Stimulated activated CD4-positive, alpha-beta T cell treated with anti-CD3 and anti-CD28 coated beads, Interleukin-4, amount 100 ng/mL, for 1 hour (primary cell): ENCODE results near the gene ZMYND11.
A peak's percentile ranks its signal among the peaks of the same experiment; 100 is the strongest.
"Not testable (repeated sequence)": the region's sequence is repeated elsewhere in the genome, so short reads cannot be mapped to it uniquely, and the experiment has no call there.

Experiments used
- DNase-seq: peaks from one replicate; pipeline ENCODE4 v3.0.0-alpha.2; 2020

Gene ZMYND11

GRCh38 chr10:134247-135131 lies 766 bp upstream of the ZMYND11 start:
- peak; percentile 43 for DNase-seq

GRCh38 chr10:135601-136464 lies 578 bp downstream of the ZMYND11 start:
- DNase-seq = peak; percentile 68

DNA sequence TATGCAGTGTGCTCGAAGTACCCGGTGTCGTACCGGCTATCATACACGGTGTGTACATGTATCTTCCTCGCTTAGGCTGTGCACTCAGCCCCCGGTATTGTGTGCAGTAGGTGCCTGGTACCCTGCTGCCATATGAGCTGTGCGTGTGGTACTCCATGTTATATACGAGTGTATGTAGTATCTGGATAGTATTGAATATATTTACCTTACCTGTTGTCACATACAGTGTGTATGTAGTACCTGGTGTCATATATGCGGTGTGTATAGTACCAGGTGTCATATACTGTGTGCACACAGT lies 1.2 kb downstream of the ZMYND11 start:
- no peak for DNase-seq

GRCh38 chr10:137031-137430 lies 1.8 kb downstream of the ZMYND11 start:
- DNase-seq = peak; percentile 44

DNA sequence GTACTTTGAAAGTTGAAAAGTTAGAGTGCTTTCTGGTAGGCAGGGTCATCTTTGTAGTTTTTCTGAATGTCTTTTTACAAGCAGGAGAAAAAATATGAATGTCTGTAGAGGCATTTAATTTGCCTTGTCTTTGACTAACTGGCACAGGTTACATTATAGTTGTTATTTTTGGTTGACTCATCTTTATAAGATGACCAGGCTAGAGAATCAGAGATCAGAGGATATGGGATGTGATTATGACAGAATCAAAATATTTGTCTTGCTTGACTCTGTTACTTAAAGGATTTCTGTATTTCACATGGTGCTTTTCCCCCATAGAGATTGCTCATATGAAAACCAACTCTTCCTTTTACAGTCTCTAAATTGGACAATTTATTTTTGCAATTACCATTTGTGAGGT lies 2.4 kb downstream of the ZMYND11 start:
- no peak for DNase-seq

- no peak for DNase-seq
These were observed 7.1 kb downstream of the ZMYND11 start for GRCh38 chr10:142371-142770.

DNA sequence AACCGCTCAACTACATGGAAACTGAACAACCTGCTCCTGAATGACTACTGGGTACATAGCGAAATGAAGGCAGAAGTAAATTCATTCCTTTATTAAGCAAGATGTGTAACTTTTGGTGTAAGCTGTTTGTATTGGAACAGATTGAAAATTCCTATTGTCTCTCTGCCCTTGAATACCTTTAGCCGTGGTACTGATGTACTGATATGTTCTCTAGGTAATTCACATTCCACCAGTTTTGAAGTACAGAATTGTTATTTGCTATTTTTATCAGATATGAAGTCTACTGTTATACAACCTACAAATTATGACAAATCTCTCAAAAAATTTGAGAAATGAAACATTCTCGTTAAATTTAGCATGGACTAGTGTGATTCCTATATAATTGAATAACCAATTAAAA lies 17.7 kb downstream of the ZMYND11 start:
- no peak for DNase-seq

GRCh38 chr10:154348-154747 lies 19.1 kb downstream of the ZMYND11 start:
- DNase-seq = no peak

- DNase-seq = no peak
These were observed 32.1 kb downstream of the ZMYND11 start for GRCh38 chr10:167383-167782.

DNA sequence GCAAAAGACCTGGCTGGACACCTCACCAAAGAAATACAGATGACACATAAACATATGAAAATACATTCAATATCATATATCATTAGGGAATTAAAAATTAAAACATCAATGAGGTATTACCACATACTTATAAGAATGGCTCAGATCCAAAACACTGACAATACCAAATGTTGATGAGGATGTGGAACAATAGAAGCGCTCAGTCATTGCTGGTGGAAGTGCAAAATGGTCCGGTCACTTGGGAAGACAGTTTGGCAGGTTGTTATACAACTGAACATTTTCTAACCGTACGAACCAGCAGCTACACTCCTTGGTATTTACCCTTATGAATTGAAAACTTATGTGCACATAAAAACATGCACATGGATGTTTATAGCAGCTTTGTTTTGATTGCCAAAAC lies 38.5 kb downstream of the ZMYND11 start:
- no peak for DNase-seq

- DNase-seq = no peak
These were observed 41.4 kb downstream of the ZMYND11 start for GRCh38 chr10:176677-177076.

DNA sequence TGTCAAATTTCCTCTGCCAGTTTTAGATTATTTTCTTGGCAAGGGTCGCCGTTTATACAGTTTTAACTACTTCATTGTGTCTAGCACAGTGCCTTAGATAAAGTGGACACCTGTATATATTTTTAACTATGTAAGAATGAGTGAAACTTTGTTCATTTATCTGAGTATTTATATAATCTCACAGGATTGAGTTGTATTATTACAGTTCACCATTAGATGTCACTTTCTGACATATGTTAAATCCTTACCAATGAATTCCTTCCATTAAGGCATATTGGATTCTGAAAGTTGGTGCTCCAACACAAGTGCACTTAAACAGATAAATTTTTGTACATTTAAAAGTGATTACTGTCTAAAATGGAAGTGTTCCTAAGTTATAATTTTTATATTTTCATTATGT lies 43.0 kb downstream of the ZMYND11 start:
- no peak for DNase-seq

DNA sequence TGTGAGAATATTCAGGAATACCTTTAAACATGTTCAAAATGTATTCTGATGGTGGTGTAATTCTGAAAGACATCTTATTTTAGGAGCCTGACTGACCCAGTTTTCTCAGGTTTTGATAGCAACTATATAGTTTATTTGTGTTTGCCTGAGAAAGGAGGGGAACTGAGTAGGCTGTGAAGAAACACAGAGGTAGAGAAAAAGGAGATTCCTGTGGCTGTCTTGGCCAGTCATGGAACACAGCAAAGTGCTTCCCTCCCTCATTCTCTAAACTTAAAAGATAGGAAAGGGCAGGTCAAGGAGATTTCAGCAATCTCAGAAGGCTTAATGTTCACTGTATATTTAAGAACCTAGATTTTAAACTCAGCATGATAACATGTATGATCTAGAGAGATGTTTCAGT lies 43.5 kb downstream of the ZMYND11 start:
- DNase-seq = no peak

DNA sequence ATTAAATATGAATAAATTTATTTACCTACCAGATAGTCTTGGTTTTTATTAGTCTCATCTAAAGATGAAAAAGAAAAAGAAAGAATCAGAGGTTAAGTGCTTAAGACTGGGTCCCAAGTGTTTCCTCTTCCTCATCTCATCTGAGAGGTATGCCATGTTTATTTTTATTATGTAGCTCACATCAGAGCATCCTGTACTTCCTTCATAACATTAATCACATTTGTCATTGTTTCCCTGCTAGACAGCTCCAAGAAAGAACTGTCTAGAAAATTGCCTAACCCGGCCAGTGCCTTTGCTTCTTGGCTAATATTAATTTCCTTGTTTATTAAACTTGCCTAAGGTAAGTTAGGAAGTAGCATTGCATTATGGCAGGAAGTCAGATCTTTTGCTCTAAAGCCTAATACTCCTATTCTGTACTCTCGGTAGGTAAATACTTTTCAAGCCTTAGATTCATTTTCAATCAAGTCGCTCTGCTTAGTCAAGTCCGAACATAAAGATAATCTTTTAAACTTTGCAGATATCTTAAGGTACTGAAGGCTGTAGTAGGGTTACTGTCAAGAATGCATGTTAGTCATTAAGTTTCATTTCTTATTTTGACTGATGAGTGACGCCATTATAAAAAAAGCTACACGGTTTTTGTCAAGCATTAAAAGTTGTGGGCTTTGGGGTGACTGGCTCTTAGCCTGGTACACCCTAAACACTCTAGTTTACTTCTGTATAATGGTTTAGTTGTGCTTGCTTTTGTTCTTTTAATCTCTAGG lies 47.4 kb downstream of the ZMYND11 start:
- no peak for DNase-seq

DNA sequence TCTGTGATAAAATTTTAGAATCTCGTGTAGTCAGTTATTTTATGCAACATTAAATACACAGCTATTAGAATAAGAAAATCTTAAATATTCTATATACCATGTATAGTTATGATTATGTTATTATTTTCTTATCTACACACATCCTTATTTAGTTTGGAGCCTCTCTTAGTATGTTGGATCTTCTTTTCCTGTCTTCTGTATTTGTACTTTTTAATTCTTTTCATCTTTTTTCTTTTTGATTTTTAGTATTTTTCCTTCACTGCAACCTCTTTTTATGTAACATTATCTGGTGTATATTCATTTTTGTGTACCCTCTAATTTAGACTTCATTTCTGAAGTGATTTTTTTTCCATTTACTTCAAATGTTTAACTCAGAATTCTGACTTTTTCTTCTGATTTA lies 48.9 kb downstream of the ZMYND11 start:
- no peak for DNase-seq

DNA sequence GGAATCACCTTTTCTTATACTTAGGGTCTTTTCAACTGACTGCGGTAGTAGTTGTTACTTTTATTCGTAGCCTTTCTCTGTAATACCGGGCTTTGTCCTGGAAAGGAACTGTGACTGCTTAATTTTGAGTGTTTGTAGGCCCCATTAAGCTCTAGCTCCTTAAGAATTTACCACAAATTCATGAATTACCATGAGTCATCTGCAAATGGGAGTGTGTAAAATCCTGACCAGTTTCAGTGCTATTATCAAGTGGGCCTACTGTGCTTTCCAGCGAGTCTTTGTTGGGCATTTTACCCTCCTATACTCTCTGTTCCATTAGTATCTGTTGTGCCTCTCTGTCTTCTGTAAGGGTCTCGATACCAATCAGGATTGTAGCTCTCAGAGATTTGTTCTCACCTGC lies 49.7 kb downstream of the ZMYND11 start:
- no peak for DNase-seq

- DNase-seq = not testable (repeated sequence)
These were observed 50.3 kb downstream of the ZMYND11 start for GRCh38 chr10:185571-185970.

GRCh38 chr10:186911-187310 lies 51.7 kb downstream of the ZMYND11 start:
- DNase-seq = no peak

DNA sequence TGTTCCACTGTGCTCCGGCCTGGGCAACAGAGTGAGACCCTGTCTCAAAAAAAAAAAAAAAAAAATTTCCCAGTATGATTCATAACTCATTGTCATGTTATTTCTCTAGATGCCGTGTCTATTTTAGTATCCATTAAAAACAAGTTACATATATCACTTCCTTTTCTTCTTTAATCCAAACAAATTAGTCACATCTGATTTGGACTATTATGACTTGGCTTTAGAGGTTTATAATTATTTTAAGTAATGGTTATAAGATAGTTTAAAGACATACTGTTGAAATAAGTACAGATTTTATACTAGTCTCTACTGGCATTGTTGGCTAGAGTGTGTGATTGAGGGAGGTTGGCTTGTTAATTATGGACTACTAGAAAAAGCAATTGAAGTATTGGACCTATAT lies 53.3 kb downstream of the ZMYND11 start:
- DNase-seq = no peak

DNA sequence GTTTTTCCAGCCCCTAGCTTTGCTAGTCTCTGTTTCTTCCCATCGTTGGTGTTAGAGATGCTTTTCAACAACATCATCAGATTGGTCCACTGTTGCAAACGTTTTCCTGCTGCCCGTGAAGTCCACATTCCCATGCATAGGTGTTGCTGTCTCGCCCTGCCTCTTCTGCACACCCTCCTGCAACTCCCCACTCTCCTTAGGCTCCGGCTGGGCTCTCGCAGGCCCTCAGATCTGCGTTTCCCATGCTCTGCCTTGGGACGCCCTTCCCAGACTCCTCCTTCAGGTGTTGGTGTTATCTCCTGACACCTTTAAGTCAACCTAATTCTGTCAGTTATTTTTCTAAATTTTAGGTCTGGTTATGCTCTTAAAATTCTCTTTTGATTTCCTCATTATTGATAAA lies 55.0 kb downstream of the ZMYND11 start:
- no peak for DNase-seq

DNA sequence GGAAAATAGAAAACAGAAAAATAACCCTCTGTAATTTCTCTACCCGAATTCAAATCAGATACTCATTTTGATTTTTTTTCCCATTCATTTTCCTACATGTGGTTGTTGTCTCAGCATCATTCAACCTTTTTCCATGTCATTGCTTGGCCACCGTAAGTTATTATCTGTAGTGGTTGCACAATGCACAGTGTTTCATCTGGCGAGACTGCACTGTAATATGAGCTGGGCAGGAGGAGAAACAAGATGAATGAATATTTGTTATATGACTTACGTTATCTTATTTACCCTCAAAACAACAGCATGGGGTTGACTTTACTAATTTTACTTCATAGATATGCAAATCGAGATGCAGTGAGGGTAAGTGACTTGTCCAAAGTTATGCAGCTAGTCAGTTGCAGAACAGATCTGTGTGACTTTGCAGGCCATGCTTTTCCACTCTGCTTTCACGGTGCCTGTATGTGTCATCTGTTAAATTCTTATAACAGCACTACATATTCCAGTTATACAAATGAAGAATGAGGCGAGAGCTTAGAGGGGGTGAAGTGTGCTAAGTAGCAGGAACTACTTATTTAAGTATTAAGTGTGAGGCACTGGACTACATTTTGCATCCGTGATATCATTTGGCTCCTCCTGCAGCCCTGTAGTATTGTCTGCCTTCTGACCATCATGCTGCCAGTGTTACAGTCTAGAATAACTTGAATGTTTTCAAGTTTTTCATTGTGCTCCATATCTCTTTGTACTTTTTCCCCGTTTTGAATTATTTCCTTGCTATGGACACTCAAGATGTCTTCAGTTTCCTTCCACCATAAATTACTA lies 56.7 kb downstream of the ZMYND11 start:
- no peak for DNase-seq

DNA sequence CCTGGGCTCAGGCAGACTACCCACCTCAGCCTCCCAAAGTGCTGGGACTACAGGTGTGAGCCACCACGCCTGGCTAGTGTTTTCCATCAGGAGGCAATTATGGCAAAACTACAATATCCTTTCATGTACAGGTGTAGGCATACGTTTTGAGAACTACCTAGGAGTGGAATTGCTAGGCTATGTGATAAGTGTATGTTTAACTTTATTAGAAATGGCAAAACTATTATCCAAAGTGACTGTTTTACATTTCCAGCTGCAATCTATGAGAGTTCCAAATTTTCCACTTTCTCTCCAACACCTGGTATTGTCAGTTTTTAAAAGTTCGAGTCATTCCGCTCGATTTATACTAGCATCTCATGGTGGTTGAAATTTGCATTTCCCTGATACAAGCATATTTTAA lies 59.0 kb downstream of the ZMYND11 start:
- DNase-seq = no peak

- no peak for DNase-seq
These were observed 65.2 kb downstream of the ZMYND11 start for GRCh38 chr10:200405-200804.
